GM19023 (cell line): ENCODE results near the gene ZNF22.
"Not testable (repeated sequence)": the region's sequence is repeated elsewhere in the genome, so short reads cannot be mapped to it uniquely, and the experiment has no call there.

Source experiments
- ATAC-seq: cut with Tn5 transposase; IDR thresholded peaks from one replicate; pipeline ENCODE4 v1.9.1; 2021; ENCODE audit warnings: mild to moderate bottlenecking, moderate library complexity; ENCODE audit not compliant: unreplicated experiment

ZNF22 gene

GRCh38 chr10:45004661-45005060, 3.9 kb downstream of the ZNF22 start:
- ATAC-seq, result no peak

GRCh38 chr10:45005284-45005683, 4.6 kb downstream of the ZNF22 start:
- ATAC-seq, result no peak

GRCh38 chr10:45006276-45007030, 5.7 kb downstream of the ZNF22 start:
- ATAC-seq, result no peak

DNA sequence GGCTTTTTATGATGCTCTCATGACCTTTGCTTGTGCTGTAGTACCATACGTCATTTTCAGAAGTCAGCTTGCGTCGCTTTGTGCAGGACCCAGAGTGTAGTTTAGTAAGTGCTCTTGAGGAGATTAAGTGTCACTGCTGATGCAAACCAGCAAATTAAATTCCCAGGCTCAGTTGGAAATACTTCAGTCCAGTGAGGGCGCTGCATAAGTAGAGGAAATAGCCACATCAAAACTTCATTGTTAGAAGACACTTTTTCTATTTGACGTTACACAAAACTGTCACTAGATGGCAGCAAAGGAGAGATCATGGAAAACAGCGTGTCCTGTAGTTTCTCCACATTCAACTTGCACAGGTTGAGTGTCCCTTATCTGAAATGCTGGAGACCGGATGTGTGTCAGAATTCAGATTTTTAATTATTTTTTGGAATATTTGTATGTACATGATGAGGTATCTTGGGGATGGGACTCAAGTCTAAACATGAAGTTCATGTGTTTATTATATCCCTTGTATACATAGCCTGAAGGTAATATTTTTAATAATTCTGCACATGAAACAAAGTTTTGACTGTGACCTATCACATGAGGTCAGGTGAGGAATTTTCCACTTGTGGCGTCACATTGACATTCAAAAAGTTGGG, 7.9 kb downstream of the ZNF22 start:
- peak; percentile 62 for ATAC-seq

DNA sequence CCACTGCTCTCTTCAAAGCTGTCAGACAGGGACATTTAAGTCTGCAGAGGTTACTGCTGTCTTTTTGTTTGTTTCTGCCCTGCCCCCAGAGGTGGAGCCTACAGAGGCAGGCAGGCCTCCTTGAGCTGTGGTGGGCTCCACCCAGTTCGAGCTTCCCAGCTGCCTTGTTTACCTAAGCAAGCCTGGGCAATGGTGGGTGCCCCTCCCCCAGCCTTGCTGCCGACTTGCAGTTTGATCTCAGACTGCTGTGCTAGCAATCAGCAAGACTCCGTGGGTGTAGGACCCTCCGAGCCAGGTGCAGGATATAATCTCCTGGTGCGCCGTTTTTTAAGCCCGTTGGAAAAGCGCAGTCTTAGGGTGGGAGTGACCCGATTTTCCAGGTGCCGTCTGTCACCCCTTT, 13.8 kb downstream of the ZNF22 start:
- ATAC-seq, result not testable (repeated sequence)

GRCh38 chr10:45015590-45015989, 14.9 kb downstream of the ZNF22 start:
- ATAC-seq, result no peak

- ATAC-seq, result no peak
Observed at GRCh38 chr10:45023426-45023825, 22.7 kb downstream of the ZNF22 start.

- ATAC-seq, result no peak
Observed at GRCh38 chr10:45034301-45034700, 33.6 kb downstream of the ZNF22 start.

GRCh38 chr10:45035673-45036072, 35.0 kb downstream of the ZNF22 start:
- no peak for ATAC-seq

GRCh38 chr10:45040921-45041542, 40.3 kb downstream of the ZNF22 start:
- no peak for ATAC-seq

- ATAC-seq, result no peak
Observed at GRCh38 chr10:45044290-45044689, 43.6 kb downstream of the ZNF22 start.

GRCh38 chr10:45050551-45051235, 50.0 kb downstream of the ZNF22 start:
- ATAC-seq, result no peak

DNA sequence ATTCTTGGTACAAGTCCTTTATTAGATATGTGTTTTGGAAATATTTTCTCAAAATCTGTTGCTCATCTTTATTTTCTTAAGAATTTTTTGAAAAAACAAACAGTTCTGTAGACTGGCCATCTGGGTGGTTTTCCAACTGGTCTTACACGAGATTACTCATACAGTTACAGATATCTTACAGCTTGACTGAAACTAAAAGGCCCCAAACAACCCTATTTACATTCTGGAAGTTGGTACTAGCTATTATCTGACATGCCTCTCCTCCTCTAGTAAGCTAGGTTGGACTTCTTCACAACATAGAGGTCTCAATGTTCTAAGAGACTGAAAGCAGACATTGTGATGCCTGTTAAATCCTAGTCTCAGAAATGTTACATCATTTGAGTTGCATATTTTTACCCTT, 52.0 kb downstream of the ZNF22 start:
- ATAC-seq, result no peak

GRCh38 chr10:45053569-45054100, 52.9 kb downstream of the ZNF22 start:
- ATAC-seq, result no peak
